ENCODE measurements around the gene CLDN4. TPM values are rescaled to one million over a fixed set of nuclear protein-coding genes. Genes with fewer than 3 reads are reported as not detected.

Gene CLDN4
- total RNA-seq, 2 donors from 2014 or later = 0.41 TPM; not detected in 1

DNA sequence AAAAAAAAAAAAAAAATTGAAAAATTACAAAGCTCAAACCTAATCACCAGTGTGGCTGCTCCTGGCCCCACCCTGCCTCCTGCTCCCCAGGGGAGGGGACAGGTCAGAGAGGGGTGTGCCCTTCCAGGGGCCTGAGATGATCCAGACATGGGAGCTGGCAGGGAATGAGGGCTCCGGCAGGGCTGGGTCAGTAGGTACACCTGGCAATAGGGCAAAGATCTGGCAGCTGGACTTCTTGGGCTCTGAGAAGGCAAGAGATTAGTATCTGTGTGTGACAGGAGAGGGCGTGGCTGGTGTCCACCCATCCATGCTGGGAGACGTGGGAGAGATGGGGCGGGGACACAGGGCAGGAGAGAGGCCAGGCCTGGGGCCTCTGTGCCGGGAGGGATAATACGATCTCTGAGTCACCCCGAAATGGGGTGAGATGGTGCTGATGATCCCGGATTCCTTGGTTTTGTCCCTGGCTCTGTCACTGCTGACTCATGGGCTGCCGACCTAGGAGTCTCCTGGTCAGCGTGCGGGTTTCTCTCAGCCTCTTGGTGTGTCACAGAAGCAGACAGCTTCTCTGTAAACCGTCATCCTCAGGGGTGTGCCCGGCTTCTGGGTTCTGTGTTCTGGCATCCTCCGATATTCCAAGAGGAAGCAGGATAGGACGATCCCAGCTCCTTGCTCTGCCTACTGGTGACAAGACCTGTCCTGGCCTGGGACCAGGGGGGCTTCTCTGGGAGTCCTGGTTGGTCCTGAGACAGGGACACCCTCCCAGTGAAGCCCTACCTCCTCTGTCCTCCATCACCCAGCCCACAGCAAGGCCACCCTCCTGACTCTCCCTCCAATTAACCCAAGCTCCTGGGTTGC, 8.2 kb upstream of the CLDN4 start:
- H3K27me3 ChIP-seq = no peaks in the 10 kb centered on the region
- no peak for DNase-seq (ENCODE audit: low spot score)
- no peaks in the 10 kb centered on the region for H3K9me3 ChIP-seq
- H3K36me3 ChIP-seq = no peaks in the 10 kb centered on the region
- TF ChIP-seq CTCF (IDR thresholded peaks at IDR 0.05) = no peak
- H3K27ac ChIP-seq = no peak overlapping the region
- peaks cover 0 to 3% of the 10 kb centered on the region in 2 donors for H3K4me1 ChIP-seq
- no peak overlapping the region for H3K4me3 ChIP-seq

- Histone ChIP-seq H3K4me1 (peaks cover 0 to 10% of the 10 kb centered on the region in 2 donors), H3K4me3 (no peak overlapping the region), H3K27me3 (no peaks in the 10 kb centered on the region), H3K27ac (no peak overlapping the region), H3K9me3 (no peaks in the 10 kb centered on the region), H3K36me3 (no peaks in the 10 kb centered on the region)
- TF ChIP-seq CTCF (IDR thresholded peaks at IDR 0.05) = no peak
- no peak for DNase-seq (ENCODE audit: low spot score)
Observed at GRCh38 chr7:73823257-73823656, 7.5 kb upstream of the CLDN4 start.

DNA sequence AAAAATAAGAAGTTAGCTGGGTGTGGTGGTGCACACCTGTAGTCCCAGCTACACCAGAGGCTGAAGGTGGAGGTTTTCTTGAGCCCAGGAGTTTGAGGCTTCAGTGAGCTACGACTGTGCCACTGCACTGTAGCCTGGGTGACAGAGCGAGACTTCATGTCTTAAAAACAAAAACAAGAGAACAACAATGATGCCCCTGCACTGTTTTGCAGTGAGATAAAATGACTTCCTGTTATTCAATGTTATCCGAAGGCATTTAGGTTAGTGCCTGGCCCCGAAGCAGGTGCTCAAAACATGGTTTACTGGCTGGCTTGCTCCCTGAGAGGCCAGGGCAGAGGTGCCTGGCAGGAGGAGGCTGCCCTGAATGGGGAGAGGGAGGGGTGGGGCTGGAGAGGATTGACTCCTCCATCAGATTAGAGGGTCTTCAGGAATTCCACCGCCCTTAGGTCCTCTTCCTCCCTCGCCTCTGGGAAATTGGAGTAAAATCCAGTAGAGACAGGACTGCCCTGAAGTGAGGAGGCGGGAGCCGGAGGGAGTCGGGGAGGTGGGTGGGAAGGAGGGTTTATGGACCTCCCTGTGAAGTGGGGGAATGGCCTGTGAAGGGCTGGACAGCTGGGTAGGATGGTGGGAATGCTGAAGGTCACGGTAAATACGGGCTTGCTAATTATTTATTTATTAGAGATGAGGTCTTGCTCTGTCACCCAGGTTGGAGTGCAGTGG, 6.8 kb upstream of the CLDN4 start:
- Histone ChIP-seq H3K36me3 (no peaks in the 10 kb centered on the region), H3K4me3 (no peak overlapping the region), H3K27me3 (no peaks in the 10 kb centered on the region), H3K9me3 (no peaks in the 10 kb centered on the region), H3K27ac (no peak overlapping the region), H3K4me1 (peaks cover 0 to 16% of the 10 kb centered on the region in 2 donors)
- DNase-seq (ENCODE audit: low spot score) = no peak
- no peak for TF ChIP-seq CTCF (IDR thresholded peaks at IDR 0.05)

DNA sequence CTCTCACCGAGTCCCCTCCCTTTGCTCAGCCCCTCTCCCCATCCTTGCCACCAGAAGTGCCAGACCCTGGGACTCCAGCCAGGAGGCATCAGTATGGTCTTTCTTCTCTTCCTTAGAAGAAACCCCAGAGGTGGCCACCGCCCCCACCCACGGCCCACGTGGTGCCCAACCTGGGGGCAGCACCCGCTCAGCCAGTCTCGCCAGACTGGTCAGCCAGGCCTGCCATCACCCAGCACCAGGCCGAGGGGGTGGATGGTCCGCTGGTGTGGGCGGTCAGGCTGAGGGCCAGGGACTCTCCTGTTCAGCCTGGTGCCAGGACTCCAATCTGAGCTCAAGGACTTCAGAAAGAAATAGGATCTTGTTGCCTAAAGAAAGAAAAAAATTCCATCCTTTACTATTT, 5.8 kb upstream of the CLDN4 start:
- Histone ChIP-seq H3K4me1 (peaks cover 0 to 16% of the 10 kb centered on the region in 2 donors), H3K4me3 (no peak overlapping the region), H3K27ac (no peak overlapping the region), H3K36me3 (no peaks in the 10 kb centered on the region), H3K27me3 (no peaks in the 10 kb centered on the region), H3K9me3 (no peaks in the 10 kb centered on the region)
- TF ChIP-seq CTCF (IDR thresholded peaks at IDR 0.05) = no peak
- no peak for DNase-seq (ENCODE audit: low spot score)

DNA sequence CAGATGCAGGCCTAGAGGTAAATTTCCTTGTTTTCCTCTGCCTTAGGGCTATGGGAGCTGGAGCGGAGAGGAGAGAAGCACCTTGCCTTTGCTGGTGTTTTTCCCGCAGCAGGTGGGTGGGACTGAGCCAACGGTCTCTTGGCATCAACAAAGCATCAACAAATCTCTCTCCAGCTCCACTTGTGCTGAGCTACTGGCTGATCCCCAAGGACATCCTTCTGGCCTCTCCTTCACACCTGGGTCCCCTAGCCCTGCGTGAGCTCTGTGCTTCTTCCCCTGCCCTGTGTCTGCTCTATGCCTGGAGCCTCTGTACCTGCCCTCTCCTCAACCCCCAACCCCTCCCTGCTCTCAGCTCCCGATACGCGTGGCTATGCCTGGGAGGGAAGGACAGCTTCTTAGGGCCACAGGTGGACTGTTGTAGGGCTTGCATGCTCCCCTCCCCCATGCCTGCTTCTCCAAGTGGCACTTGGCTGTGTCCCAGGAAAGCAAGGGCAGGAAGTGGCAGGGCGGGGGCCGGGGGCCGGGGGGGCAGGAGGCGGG, 3.2 kb upstream of the CLDN4 start:
- DNase-seq (ENCODE audit: low spot score) = no peak

More for the DNA sequence above, 3.2 kb upstream of the CLDN4 start:
- Histone ChIP-seq H3K36me3 (no peaks in the 10 kb centered on the region), H3K9me3 (no peaks in the 10 kb centered on the region), H3K27ac (no peak overlapping the region), H3K27me3 (no peaks in the 10 kb centered on the region), H3K4me1 (peaks cover 0 to 23% of the 10 kb centered on the region in 2 donors), H3K4me3 (no peak overlapping the region)
- no peak for TF ChIP-seq CTCF (IDR thresholded peaks at IDR 0.05)

All from right atrium auricular region (tissue), 2 donors.